Body of pancreas (tissue), 4 donors: ENCODE results near the gene KRT1.

Experiments used
- CTCF ChIP-seq, 7 experiments: fragments of 450-650 bp in 4 of 7; fragments of 200-600 bp in 3 of 7; sonication (generic) in 3 of 7; IDR thresholded peaks; one replicate each; pipeline ENCODE4 v1.5.1; 2016 to 2019; ENCODE audit warnings: antibody characterized with exemption in 7 of 7
- POLR2A ChIP-seq, 3 donors: fragments of 450-650 bp; IDR thresholded peaks; one replicate each; pipeline ENCODE4 v1.6.1; 2016; ENCODE audit warnings: antibody characterized with exemption in 3 of 3, mild to moderate bottlenecking in 2 of 3

GRCh38 chr12:52676163-52676562 is 4.0 kb downstream of the KRT1 start:
- TF ChIP-seq CTCF (IDR thresholded peaks at IDR 0.05) (no peak), POLR2A (IDR thresholded peaks at IDR 0.05) (no peak)
